C4-2B (cell line): Measurements from ENCODE around the gene KAZN.

Experiments used
- H3K27ac ChIP-seq: fragments of 450-650 bp; 2 replicates; pipeline ENCODE4 v1.5.1; 2017
- ZFX ChIP-seq: fragments of 450-650 bp; IDR thresholded peaks from 2 replicates; pipeline ENCODE4 v1.6.1; 2017
- TF ChIP-seq, protein P1 (sequence below): fragments of 450-650 bp; conservative IDR thresholded peaks from 2 replicates; pipeline ENCODE4 v1.5.1; 2017; ENCODE audit warnings: mild to moderate bottlenecking

KAZN gene

DNA sequence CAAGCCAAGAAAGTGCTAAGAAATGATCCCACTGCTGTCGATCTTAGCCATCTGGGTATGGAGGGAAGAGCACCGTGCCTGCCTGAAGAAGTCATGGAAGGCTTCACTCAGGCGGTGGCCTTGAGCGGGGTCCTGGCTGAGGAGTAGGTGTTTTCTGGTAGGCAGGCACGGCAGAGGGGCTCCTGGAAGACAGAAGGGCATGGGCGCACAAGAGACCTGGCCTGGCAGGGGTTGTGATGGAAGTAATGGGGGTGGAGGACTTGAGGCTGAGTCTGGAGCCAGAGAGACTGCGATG lies 185.1 kb downstream of the KAZN start:
- no peak for TF ChIP-seq ZFX
- TF ChIP-seq, protein P1, sequence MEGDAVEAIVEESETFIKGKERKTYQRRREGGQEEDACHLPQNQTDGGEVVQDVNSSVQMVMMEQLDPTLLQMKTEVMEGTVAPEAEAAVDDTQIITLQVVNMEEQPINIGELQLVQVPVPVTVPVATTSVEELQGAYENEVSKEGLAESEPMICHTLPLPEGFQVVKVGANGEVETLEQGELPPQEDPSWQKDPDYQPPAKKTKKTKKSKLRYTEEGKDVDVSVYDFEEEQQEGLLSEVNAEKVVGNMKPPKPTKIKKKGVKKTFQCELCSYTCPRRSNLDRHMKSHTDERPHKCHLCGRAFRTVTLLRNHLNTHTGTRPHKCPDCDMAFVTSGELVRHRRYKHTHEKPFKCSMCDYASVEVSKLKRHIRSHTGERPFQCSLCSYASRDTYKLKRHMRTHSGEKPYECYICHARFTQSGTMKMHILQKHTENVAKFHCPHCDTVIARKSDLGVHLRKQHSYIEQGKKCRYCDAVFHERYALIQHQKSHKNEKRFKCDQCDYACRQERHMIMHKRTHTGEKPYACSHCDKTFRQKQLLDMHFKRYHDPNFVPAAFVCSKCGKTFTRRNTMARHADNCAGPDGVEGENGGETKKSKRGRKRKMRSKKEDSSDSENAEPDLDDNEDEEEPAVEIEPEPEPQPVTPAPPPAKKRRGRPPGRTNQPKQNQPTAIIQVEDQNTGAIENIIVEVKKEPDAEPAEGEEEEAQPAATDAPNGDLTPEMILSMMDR, result no peak
- no peak overlapping the region for H3K27ac ChIP-seq

DNA sequence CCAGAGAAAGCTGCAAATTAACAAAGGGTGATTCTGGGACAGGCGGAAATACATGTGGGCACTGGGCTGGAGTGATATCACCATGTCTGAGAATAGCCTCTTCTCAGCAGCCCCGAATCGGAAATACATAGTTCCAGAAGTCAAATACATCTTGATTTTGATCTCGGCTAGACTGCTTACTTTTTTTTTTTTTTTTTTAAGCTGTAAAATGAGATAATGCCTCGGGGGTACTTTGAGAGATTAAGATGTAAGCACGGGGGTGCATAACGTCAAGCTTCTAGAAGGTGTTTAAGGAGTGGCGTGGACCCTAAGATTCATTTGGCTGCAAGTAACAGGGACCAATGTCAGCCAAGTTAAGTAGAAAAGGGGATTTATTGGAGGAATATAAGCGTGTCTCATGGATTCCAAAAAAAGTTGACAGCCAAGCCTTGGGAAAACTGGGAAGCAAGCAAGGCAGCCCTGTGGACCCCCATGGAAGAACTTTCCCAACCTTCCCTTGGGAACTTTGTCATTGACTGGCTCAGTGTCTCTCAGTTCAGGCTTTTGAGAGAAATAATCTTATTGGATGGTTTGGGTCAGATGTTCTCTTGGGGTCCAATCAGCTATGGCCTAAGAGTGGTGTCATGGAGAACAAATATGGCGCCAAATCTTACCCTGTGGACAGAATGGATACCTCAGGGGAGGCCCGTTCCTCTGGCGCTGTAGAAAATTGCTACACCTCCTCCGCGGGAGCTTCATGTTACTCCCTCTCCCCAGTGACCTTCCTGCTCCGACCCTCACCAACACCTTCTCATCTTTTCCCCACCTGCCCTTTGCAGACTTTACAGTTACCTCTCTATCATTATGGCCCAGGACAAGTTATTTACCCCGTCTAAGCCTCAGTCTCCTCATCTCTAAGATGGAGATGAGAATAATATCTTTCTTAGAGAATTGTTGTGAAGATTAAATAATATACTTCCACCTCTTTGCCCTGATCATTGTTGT lies 186.6 kb downstream of the KAZN start:
- TF ChIP-seq, protein P1, result no peak
- no peak for TF ChIP-seq ZFX
- H3K27ac ChIP-seq, result no peak overlapping the region

DNA sequence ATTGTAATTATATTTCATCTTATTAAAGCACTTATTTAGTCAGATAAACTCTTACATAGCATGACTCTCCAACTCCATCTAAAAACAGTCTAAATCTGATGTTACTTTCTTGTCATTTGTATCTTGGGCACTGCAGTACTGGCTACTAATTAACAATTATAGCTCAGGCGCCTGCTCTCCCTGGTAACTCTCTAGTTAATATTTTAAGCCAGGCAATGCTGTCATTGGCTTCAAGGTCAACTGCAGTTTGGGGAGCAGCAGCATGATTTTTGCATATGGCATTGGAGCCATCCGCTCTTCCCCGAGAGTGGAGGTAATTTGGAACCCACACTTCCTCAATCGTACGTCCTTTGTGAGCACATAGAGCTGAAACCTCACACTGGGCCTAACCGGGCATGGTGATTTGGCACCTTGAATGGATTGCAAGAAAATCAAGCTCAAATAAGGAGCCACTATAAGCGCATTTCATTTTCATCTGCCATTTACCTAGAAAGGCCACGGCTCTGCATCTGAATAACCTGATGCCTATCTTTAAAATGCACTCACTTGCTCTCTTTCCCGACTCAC lies 187.7 kb downstream of the KAZN start:
- no peak overlapping the region for H3K27ac ChIP-seq
- TF ChIP-seq, protein P1, result no peak
- TF ChIP-seq ZFX, result no peak

DNA sequence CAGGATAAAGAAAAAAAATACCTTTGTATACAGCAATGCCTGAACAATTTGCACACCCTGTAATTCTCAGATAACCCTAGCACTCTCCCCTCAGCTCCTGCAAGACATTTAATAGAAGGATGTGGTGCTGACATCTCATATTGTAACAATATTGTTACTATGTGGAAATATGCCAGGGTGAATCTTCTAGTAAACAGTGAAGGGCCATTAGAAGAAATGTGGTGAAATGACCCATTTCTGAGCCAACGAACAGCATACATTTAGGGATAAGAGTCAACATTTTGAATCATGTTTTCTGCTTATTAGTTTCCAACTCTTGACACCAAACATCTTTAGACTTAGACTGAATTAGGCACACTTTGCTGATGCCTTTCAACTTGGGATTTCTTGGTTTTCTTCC lies 188.2 kb downstream of the KAZN start:
- TF ChIP-seq ZFX, result no peak
- TF ChIP-seq, protein P1, result no peak

DNA sequence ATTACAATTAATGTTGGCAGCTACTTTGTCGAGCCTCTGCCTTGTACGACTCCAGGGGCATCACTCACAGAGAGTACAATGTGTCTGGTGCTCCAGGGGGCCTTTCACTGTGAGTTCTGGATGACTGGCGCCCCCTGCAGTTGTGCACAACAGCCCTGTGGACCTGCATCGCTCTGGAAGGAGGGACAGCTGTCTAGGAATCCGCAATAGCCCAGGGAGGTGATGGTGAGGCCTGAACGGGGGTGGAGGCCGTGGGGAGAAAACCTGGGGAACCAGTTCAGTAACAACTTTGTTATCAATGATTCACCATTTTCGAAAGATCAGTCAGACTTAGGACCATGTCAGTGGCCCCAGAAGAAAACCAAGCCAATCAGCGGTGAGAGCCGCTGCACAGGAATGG lies 189.1 kb downstream of the KAZN start:
- no peak for TF ChIP-seq ZFX
- TF ChIP-seq, protein P1, result no peak

More for the DNA sequence above, 188.2 kb downstream of the KAZN start:
- no peak overlapping the region for H3K27ac ChIP-seq

DNA sequence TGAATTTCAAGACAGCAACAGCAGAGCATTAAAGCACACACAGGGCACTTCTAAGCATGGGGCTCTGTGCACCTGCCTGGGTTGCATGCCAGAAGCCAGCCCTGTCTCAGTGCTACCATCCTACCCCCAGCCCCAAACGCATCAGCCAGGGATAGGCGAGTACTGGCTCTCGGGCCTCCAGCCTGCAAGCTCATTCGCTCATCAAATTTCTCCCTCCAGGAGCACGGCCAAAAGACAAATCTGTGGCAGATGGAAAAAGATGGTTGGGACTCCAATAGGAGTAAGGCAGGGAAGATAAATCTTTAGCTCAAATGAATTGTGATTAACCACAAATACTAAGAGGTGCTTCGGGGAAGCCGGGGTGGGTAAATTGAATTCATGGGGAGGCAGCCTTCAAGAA lies 189.6 kb downstream of the KAZN start:
- no peak for TF ChIP-seq ZFX
- TF ChIP-seq, protein P1, result no peak

More for the DNA sequence above, 189.1 kb downstream of the KAZN start:
- 0 out of 2 replicates have a peak overlapping the region, but pooled peaks have one; percentile 8 for H3K27ac ChIP-seq

DNA sequence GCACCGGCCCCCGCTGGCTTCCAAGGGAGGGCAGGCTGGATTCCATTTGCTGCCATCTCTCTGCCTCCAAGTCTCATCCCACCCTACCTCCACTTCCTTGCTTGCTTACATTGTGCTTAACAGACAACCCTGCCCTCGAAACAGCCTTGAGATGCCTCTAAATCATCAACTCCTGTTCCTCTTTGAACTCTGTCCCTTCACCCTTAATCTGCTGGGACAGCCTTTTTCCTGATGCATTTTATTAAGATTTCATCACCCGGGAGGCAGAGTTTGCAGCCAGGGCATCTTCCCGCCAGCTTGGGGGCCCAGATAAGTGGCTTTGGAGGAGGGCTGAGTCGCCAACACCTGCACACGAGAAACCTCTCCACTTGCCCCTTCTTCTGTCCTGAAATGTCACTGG lies 192.5 kb downstream of the KAZN start:
- TF ChIP-seq, protein P1, result no peak
- TF ChIP-seq ZFX, result no peak
- H3K27ac ChIP-seq, result no peak overlapping the region

More for the DNA sequence above, 189.6 kb downstream of the KAZN start:
- 0 out of 2 replicates have a peak overlapping the region, but pooled peaks have one; percentile 8 for H3K27ac ChIP-seq
